A673 (cell line): ENCODE results near the gene FAM184B. TPM values are rescaled to one million over a fixed set of nuclear protein-coding genes. Genes with fewer than 3 reads are reported as not detected.
"Not testable (repeated sequence)": the region's sequence is repeated elsewhere in the genome, so short reads cannot be mapped to it uniquely, and the experiment has no call there.

Source experiments
- BruUV-seq: library from RNA; stranded (reverse); fragments of 400-500 nt; replicated peaks from 2 replicates; lab custom pipeline; 2021; lab: Mats Ljungman, UMichigan
- CTCF ChIA-PET: fragments of 300-600 bp; sonication (Branson Sonifier 250); formaldehyde crosslinking; loops from one replicate; lab custom pipeline; 2022; ENCODE audit warnings: antibody characterized with exemption; lab: Charles Lee
- POLR2A ChIA-PET: fragments of 300-600 bp; sonication (Branson Sonifier 250); formaldehyde crosslinking; loops from one replicate; lab custom pipeline; 2022; ENCODE audit warnings: antibody characterized with exemption; ENCODE audit not compliant: low non-redundant PET; lab: Charles Lee
- DNase-seq: peaks from one replicate; pipeline ENCODE4 v3.0.0-alpha.2; 2015; ENCODE audit warnings: low spot score
- H3K27ac ChIP-seq: fragments of 200-600 bp; sonication (generic); 2 replicates; pipeline ENCODE4 v1.5.1; 2016; ENCODE audit warnings: mixed run types, low read depth, mild to moderate bottlenecking, mixed read lengths, antibody characterized with exemption, low read length; ENCODE audit not compliant: poor library complexity, severe bottlenecking
- H3K27me3 ChIP-seq: fragments of 200-600 bp; sonication (generic); replicated peaks from 2 replicates; pipeline ENCODE4 v1.6.1; 2017; ENCODE audit warnings: mixed run types, low read depth, mild to moderate bottlenecking, mixed read lengths, antibody characterized with exemption, low read length; ENCODE audit not compliant: insufficient read depth, poor library complexity
- H3K36me3 ChIP-seq: fragments of 200-600 bp; sonication (generic); 2 replicates; pipeline ENCODE4 v1.6.1; 2016; ENCODE audit warnings: mixed run types, mild to moderate bottlenecking, mixed read lengths, antibody characterized with exemption, low read length; ENCODE audit not compliant: insufficient read depth, poor library complexity, severe bottlenecking
- H3K4me1 ChIP-seq: fragments of 200-600 bp; sonication (generic); 2 replicates; pipeline ENCODE4 v1.6.1; 2017; ENCODE audit warnings: mixed run types, mild to moderate bottlenecking, mixed read lengths, antibody characterized with exemption, low read length; ENCODE audit not compliant: insufficient read depth, poor library complexity, severe bottlenecking
- H3K4me3 ChIP-seq: fragments of 200-600 bp; sonication (generic); 2 replicates; pipeline ENCODE4 v1.5.1; 2016; ENCODE audit warnings: low read depth, mixed run types, mild to moderate bottlenecking, mixed read lengths, low read length; ENCODE audit not compliant: poor library complexity, severe bottlenecking
- H3K9me3 ChIP-seq: fragments of 200-600 bp; sonication (generic); 2 replicates; pipeline ENCODE4 v1.6.1; 2016; ENCODE audit warnings: mixed run types, low read depth, mild to moderate bottlenecking, mixed read lengths, antibody characterized with exemption, low read length; ENCODE audit not compliant: poor library complexity, severe bottlenecking
- CTCF ChIP-seq: fragments of 300-800, 200-600 bp; sonication (generic); conservative IDR thresholded peaks from 2 replicates; pipeline ENCODE4 v1.5.1; 2017; ENCODE audit warnings: low read depth, mild to moderate bottlenecking, antibody characterized with exemption, low read length, moderate library complexity, mixed read lengths
- EZH2 ChIP-seq: fragments of 200-600 bp; sonication (generic); IDR thresholded peaks from 2 replicates; pipeline ENCODE4 v1.6.1; 2017; ENCODE audit warnings: borderline replicate concordance, low read depth, mild to moderate bottlenecking, mixed read lengths, antibody characterized with exemption, low read length; ENCODE audit not compliant: poor library complexity, severe bottlenecking
- intact Hi-C: fragments of 100-400 bp; cut with micrococcal nuclease; formaldehyde crosslinking; loops from one replicate; pipeline ENCODE4 v1.10.0; 2022; ENCODE audit not compliant: unreplicated experiment
- total RNA-seq: library from RNA; stranded (reverse); gene quantifications from 2 replicates; pipeline ENCODE4 v1.2.3, GENCODE V29; 2021

The FAM184B gene
- total RNA-seq, 1 experiment from 2014 or later, result 0.26 TPM

GRCh38 chr4:17662694-17663093 is 118.7 kb downstream of the FAM184B start:
- H3K4me1 ChIP-seq, result no peaks in the 10 kb centered on the region
- no peak for TF ChIP-seq CTCF
- TF ChIP-seq EZH2, result no peak
- DNase-seq, result no peak
- intact Hi-C loops, result no loop called here
- ChIA-PET POLR2A (no interaction called here), CTCF (no interaction called here)
- BruUV-seq, result no TSS peak
- H3K9me3 ChIP-seq, result no peaks in the 10 kb centered on the region
- no peaks in the 10 kb centered on the region for H3K36me3 ChIP-seq
- H3K27ac ChIP-seq, result no peak overlapping the region
- H3K27me3 ChIP-seq, result no peaks in the 10 kb centered on the region
- H3K4me3 ChIP-seq, result no peak overlapping the region

GRCh38 chr4:17659196-17659595 is 122.2 kb downstream of the FAM184B start:
- H3K4me3 ChIP-seq, H3K9me3 ChIP-seq, CTCF ChIA-PET, H3K27ac ChIP-seq, DNase-seq, H3K4me1 ChIP-seq, BruUV-seq, POLR2A ChIA-PET, H3K27me3 ChIP-seq, intact Hi-C loops, H3K36me3 ChIP-seq: not testable (repeated sequence)

GRCh38 chr4:17657849-17658248 is 123.6 kb downstream of the FAM184B start:
- H3K4me3 ChIP-seq, result no peak overlapping the region
- no peaks in the 10 kb centered on the region for H3K9me3 ChIP-seq
- no TSS peak for BruUV-seq
- H3K27me3 ChIP-seq, result no peaks in the 10 kb centered on the region
- DNase-seq, result no peak
- H3K36me3 ChIP-seq, result no peaks in the 10 kb centered on the region
- no peaks in the 10 kb centered on the region for H3K4me1 ChIP-seq
- TF ChIP-seq CTCF (no peak), EZH2 (no peak)
- ChIA-PET POLR2A (no interaction called here), CTCF (no interaction called here)
- intact Hi-C loops, result no loop called here
- no peak overlapping the region for H3K27ac ChIP-seq

DNA sequence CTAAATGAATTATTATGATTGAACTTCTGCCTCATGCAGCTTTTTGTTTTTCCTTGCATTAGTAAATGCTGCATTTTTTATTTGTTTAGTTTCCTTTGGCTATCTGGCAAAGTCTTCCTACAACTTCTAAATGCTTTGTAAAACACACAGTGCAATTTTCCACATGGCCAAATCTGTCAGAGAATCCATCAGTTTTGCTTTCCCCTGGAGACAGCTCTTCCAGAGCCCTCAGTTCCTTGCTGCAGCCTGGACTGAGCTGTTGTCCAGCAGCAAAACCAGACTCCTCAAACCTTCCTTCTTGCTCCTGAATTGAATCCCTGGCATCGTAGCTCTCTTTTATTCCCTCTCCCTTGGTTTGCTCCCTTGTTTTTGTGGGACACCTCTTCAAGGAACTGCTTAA is 124.3 kb downstream of the FAM184B start:
- Histone ChIP-seq H3K27ac (no peak overlapping the region), H3K4me3 (no peak overlapping the region), H3K4me1 (no peaks in the 10 kb centered on the region), H3K9me3 (no peaks in the 10 kb centered on the region), H3K36me3 (no peaks in the 10 kb centered on the region), H3K27me3 (no peaks in the 10 kb centered on the region)
- intact Hi-C loops, result no loop called here
- DNase-seq, result no peak
- ChIA-PET CTCF (interaction anchor here (0.6 kb wide), 1 partner anchor 21 kb away, joined by 3 read pairs; no protein-coding TSS in a partner anchor), POLR2A (no interaction called here)
- BruUV-seq, result no TSS peak
- no peak for TF ChIP-seq CTCF
- no peak for TF ChIP-seq EZH2
